ENCODE measurements around the gene WNT3A. TPM values are rescaled to one million over a fixed set of nuclear protein-coding genes. Genes with fewer than 3 reads are reported as not detected.

The WNT3A gene
- total and polyA plus RNA-seq, 12 donors = not detected

DNA sequence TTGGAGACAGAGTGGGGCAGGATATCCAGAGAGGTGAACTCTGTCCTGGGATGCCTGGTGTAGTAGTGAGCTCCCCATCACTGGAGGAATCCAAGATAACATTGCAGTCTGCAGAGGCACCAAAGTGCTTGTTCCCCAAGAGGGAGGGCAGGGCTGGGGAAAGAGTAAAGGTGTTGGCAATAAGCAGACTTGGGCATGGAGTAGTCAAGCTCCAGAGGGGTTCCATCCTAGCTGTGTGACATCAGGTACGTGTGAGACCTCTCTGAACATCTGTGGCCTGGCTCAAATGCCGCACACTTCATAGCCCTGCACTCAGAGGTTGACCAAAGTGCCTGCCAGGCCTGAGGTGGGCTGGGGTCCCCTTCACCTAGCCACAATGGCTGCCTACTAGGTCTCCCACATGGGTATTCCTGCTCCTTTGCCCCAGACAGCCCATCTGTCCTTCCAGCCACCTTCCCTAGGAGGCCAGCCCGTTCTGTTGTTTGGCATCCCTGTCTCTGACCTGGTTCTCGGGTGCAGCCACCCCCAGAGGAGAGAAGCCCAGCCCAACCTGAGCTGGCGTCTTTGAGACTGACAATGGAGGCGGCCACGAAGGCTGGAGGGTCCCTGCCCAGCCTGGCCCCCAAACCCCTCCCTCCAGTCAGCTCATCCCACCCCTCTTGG is 72.9 kb downstream of the WNT3A start:
- no peaks in the 10 kb centered on the region for H3K36me3 ChIP-seq
- TF ChIP-seq, protein P1, sequence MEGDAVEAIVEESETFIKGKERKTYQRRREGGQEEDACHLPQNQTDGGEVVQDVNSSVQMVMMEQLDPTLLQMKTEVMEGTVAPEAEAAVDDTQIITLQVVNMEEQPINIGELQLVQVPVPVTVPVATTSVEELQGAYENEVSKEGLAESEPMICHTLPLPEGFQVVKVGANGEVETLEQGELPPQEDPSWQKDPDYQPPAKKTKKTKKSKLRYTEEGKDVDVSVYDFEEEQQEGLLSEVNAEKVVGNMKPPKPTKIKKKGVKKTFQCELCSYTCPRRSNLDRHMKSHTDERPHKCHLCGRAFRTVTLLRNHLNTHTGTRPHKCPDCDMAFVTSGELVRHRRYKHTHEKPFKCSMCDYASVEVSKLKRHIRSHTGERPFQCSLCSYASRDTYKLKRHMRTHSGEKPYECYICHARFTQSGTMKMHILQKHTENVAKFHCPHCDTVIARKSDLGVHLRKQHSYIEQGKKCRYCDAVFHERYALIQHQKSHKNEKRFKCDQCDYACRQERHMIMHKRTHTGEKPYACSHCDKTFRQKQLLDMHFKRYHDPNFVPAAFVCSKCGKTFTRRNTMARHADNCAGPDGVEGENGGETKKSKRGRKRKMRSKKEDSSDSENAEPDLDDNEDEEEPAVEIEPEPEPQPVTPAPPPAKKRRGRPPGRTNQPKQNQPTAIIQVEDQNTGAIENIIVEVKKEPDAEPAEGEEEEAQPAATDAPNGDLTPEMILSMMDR (IDR thresholded peaks at IDR 0.05) = no peak
- peaks cover 0 to 4% (median 0%) of the 10 kb centered on the region in 7 donors for H3K27me3 ChIP-seq
- ATAC-seq (no peak), DNase-seq (no peak)
- no peak overlapping the region for H3K27ac ChIP-seq
- peaks cover 11 to 27% (median 23%) of the 10 kb centered on the region in 9 donors for H3K4me1 ChIP-seq
- intact Hi-C loops (cut with DNase I) = no loop called here
- no peak overlapping the region for H3K4me3 ChIP-seq
- no peaks in the 10 kb centered on the region for H3K9me3 ChIP-seq
- 90 to 94% methylated on average over 7 of the region's 7 CpGs for WGBS, 2 donors

DNA sequence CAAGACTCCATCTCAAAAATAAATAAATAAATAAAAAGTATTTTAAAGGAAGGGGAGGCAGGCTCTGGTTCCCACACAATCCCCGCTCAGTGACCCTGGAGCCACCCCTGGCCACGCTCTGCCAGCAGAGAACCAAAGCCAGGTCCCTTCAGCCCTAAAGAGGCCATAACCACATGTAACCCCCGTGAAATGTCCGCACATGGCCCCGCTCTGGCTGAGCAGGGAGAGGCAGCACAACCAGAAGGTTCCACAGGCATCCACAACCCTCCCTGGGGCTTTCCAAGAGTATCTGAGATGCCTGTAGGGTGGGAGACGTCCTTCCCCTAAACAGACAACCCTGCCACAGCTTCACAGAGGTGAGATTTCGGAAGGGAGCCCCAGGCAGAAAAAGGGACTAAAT is 74.3 kb downstream of the WNT3A start:
- Histone ChIP-seq H3K27me3 (no peaks in the 10 kb centered on the region), H3K4me3 (peak overlapping the region in 9 of 10 donors; percentile 71 to 100 (median 91)), H3K36me3 (no peaks in the 10 kb centered on the region), H3K27ac (peak overlapping the region in 2 of 10 donors; percentile 100), H3K9me3 (no peaks in the 10 kb centered on the region), H3K4me1 (peaks cover 19 to 41% (median 37%) of the 10 kb centered on the region in 9 donors)
- TF ChIP-seq, protein P1 (IDR thresholded peaks at IDR 0.05) = no peak
- ATAC-seq = no peak
- DNase-seq = no peak
- WGBS, 2 donors = 81 to 93% methylated on average over 7 of the region's 7 CpGs
- intact Hi-C loops (cut with DNase I) = no loop called here

DNA sequence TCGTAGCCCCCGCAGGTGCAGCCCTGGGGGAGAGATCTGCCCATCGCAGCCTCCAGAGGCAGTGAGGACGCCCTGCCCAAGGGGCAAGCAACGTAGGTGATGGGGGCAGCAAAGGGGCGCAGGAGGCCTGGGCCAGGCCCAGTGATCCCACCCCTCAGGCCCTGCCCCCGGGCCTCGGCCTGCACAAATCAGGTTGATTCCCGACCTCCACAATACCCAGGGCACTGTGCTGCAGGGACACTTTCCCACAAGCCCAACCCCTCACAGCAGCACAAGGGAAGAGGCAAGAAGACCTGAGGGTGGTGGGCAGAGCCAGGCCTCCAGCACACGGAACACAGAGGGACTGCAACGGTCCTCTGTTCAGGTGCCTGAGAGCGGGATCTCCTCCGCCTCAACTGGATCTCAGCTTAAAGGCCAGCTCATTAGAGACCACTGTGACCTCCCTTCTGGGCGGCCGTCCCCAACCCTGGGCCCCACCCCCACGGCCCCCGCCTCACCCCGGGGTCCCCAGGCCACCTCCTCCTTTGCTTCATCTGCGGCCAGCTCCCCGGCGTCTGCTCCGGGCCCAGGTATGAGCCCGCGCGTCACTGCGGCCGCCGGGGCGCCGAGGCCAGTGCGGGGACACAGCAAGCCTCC is 74.9 kb downstream of the WNT3A start:
- DNase-seq = no peak
- Histone ChIP-seq H3K4me3 (peak overlapping the region; percentile 71 to 100 (median 92)), H3K9me3 (no peaks in the 10 kb centered on the region), H3K4me1 (peaks cover 19 to 47% (median 43%) of the 10 kb centered on the region in 9 donors), H3K27ac (peak overlapping the region in 8 of 10 donors; percentile 98 to 100 (median 100)), H3K27me3 (no peaks in the 10 kb centered on the region), H3K36me3 (no peaks in the 10 kb centered on the region)
- intact Hi-C loops (cut with DNase I) = no loop called here
- WGBS, 2 donors = 14 to 17% methylated on average over 29 to 31 of the region's 31 CpGs
- TF ChIP-seq, protein P1 (IDR thresholded peaks at IDR 0.05) = no peak
- peak in 4 of 8 donors; percentile 0 to 4 (median 2) for ATAC-seq

DNA sequence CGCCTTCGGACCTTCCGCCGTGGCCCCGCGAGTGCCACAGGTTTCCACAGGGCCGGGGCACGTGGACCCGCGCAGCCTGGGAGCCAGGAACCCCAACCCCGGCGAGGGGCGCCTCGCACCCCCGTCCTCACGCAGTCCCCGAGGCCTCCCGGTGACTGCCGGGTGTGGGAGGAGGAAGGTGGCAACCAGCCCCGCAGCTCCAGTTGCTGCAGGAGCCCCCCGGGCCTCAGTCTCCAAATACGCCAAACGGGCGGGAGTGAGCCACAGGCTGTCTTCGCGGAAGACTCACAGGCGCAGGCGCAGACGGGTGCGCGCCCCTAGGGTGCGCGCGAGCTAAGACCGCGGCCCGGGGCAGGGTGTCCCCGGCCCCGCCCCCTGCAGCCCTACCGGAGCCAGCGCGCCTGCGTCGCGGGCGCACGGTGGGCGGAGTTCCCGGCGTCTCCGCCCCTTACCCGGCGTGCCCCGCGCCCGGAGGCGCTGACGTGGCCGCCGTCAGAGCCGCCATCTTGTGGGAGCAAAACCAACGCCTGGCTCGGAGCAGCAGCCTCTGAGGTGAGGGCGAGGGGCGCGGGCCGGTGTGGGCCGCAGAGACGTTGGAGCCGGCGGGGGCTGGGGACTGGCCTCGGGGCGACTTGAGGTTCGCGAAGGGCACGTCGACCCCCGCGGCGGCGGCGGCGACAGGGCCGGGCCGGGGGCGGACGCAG is 75.6 kb downstream of the WNT3A start, which contains the start of gene ARF1:
Gene ARF1 (plus strand): TSS at position 495 of the 704 bp plus-strand sequence. CDS start 14,407 bp downstream, outside the sequence.
- intact Hi-C loops (cut with DNase I) = no loop called here
- WGBS, 2 donors = 0 to 1% methylated on average over 77 to 87 of the region's 87 CpGs
- TF ChIP-seq, protein P1 (IDR thresholded peaks at IDR 0.05) = peak in 4 of 9 donors; percentile 28 to 50 (median 39)

More for the DNA sequence above, 75.6 kb downstream of the WNT3A start, which contains the start of gene ARF1:
- H3K36me3 ChIP-seq = no peaks in the 10 kb centered on the region
- H3K27ac ChIP-seq = peak within 1 kb of the TSS; percentile 98 to 100 (median 100)
- ATAC-seq (peak; percentile 92 to 97 (median 95)), DNase-seq (peak; percentile 90 to 94)
- H3K9me3 ChIP-seq = no peaks in the 10 kb centered on the region
- no peaks in the 10 kb centered on the region for H3K27me3 ChIP-seq
- H3K4me1 ChIP-seq = peaks cover 23 to 53% (median 50%) of the 10 kb centered on the region in 9 donors
- H3K4me3 ChIP-seq = peak within 1 kb of the TSS; percentile 71 to 100 (median 92)
